A549 (cell line): ENCODE data around the gene FAM53C. TPM values are rescaled to one million over a fixed set of nuclear protein-coding genes. Genes with fewer than 3 reads are reported as not detected.
A peak's percentile ranks its signal among the peaks of the same experiment; 100 is the strongest.

Source experiments
- ATAC-seq, 2 experiments: fragments of 200-7000 bp in 1 of 2; fragments of >200 bp in 1 of 2; cut with Nextera tagmentation in 1 of 2; cut with Tn5 transposase in 1 of 2; 3 replicates each; pipeline versions ENCODE4 v1.8.0 to v1.9.1; 2018 to 2020; ENCODE audit warnings: mild to moderate bottlenecking in 1 of 2, moderate library complexity in 1 of 2
- CTCF ChIA-PET: fragments of 300-600 bp; sonication (Branson Sonifier 250); formaldehyde crosslinking; extraction: SDS; loops from one replicate; lab custom pipeline; 2021; ENCODE audit warnings: antibody characterized with exemption, inconsistent platforms; lab: Yijun Ruan, JAX
- POLR2A ChIA-PET: fragments of 350-600 bp; formaldehyde crosslinking; extraction: SDS; loops from one replicate; lab custom pipeline; 2021; ENCODE audit warnings: antibody characterized with exemption, inconsistent platforms; lab: Yijun Ruan, JAX
- DNase-seq, 2 experiments: peaks; one replicate each; pipeline versions ENCODE4 v3.0.0 to v3.0.0-alpha.2; 2011 to 2016; ENCODE audit warnings: low read depth in 1 of 2, low spot score in 1 of 2
- FAIRE-seq: peaks from 2 replicates; lab custom pipeline; 2011; peaks lifted over from hg19 to GRCh38; lab: Jason Lieb, UNC
- H3K27ac ChIP-seq, 2 experiments: fragments of >200 bp; sonication (Bioruptor Twin); formaldehyde crosslinking; 3 replicates each; pipeline ENCODE4 v1.5.1; 2016 to 2017
- H3K4me1 ChIP-seq: fragments of >200 bp; sonication (Bioruptor Twin); formaldehyde crosslinking; 3 replicates; pipeline ENCODE4 v1.6.1; 2016
- H3K4me2 ChIP-seq: fragments of >200 bp; sonication (Bioruptor Twin); formaldehyde crosslinking; 3 replicates; pipeline ENCODE4 v1.6.1; 2016
- H3K4me3 ChIP-seq: fragments of >200 bp; sonication (Bioruptor Twin); formaldehyde crosslinking; 3 replicates; pipeline ENCODE4 v1.5.1; 2016
- H3K9me3 ChIP-seq: fragments of >200 bp; sonication (Bioruptor Twin); formaldehyde crosslinking; 3 replicates; pipeline ENCODE4 v1.6.1; 2016
- ATOH8 ChIP-seq: fragments of 250-450 bp; sonication (Bioruptor Pico); IDR thresholded peaks from 2 replicates; pipeline ENCODE4 v1.5.0; 2020; ENCODE audit warnings: low read depth, mild to moderate bottlenecking, moderate library complexity
- BHLHE40 ChIP-seq: IDR thresholded peaks from 2 replicates; pipeline ENCODE4 v1.6.1; 2012; ENCODE audit warnings: low read depth, low read length, inconsistent platforms
- CEBPB ChIP-seq, 2 experiments: fragments of >200 bp in 1 of 2; sonication (Bioruptor Twin) in 1 of 2; formaldehyde crosslinking in 1 of 2; IDR thresholded peaks; 2 replicates each; pipeline ENCODE4 v1.6.1; 2012 to 2016
- CHD4 ChIP-seq: fragments of 200-600 bp; sonication (generic); IDR thresholded peaks from 2 replicates; pipeline ENCODE4 v1.6.1; 2016; ENCODE audit warnings: antibody characterized with exemption, mild to moderate bottlenecking, borderline replicate concordance
- ELK1 ChIP-seq: fragments of 150-350 bp; IDR thresholded peaks from 2 replicates; pipeline ENCODE4 v1.6.1; 2014; ENCODE audit warnings: low read depth, mild to moderate bottlenecking, low read length
- HDAC2 ChIP-seq: fragments of 200-600 bp; sonication (generic); IDR thresholded peaks from 2 replicates; pipeline ENCODE4 v1.6.1; 2016
- HES2 ChIP-seq: fragments of >200 bp; sonication (Bioruptor Twin); formaldehyde crosslinking; IDR thresholded peaks from 2 replicates; pipeline ENCODE4 v1.6.1; 2016
- HMGXB4 ChIP-seq: fragments of 250-450 bp; sonication (Bioruptor Pico); IDR thresholded peaks from 2 replicates; pipeline ENCODE4 v1.5.0; 2021; ENCODE audit warnings: mild to moderate bottlenecking, moderate library complexity, borderline replicate concordance
- JUNB ChIP-seq: fragments of >200 bp; sonication (Bioruptor Twin); formaldehyde crosslinking; IDR thresholded peaks from 2 replicates; pipeline ENCODE4 v1.6.1; 2016
- KDM5A ChIP-seq: fragments of 200-600 bp; sonication (generic); IDR thresholded peaks from 2 replicates; pipeline ENCODE4 v1.6.1; 2016; ENCODE audit warnings: antibody characterized with exemption, mild to moderate bottlenecking
- MAFK ChIP-seq: fragments of 450-650 bp; IDR thresholded peaks from 2 replicates; pipeline ENCODE4 v1.6.1; 2014; ENCODE audit not compliant: partially characterized antibody
- NFE2L2 ChIP-seq: fragments of 150-350 bp; conservative IDR thresholded peaks from 2 replicates; pipeline ENCODE4 v1.6.1; 2014; ENCODE audit warnings: low read length
- NR3C1 ChIP-seq: fragments of >200 bp; sonication (Bioruptor Twin); formaldehyde crosslinking; IDR thresholded peaks from 3 replicates; pipeline ENCODE4 v1.6.1; 2017
- PBX3 ChIP-seq: IDR thresholded peaks from 2 replicates; pipeline ENCODE4 v1.6.1; 2012
- PHF8 ChIP-seq: fragments of 200-600 bp; sonication (generic); IDR thresholded peaks from 2 replicates; pipeline ENCODE4 v1.6.1; 2016; ENCODE audit warnings: low read depth, mild to moderate bottlenecking, antibody characterized with exemption, moderate library complexity, borderline replicate concordance
- POLR2AphosphoS2 ChIP-seq: conservative IDR thresholded peaks from 2 replicates; pipeline ENCODE4 v1.6.1; 2012; ENCODE audit warnings: low read length, improper control_type of control experiment, inconsistent platforms
- RARB ChIP-seq: fragments of 250-450 bp; sonication (Bioruptor Pico); IDR thresholded peaks from 2 replicates; pipeline ENCODE4 v1.8.0; 2021; ENCODE audit warnings: mild to moderate bottlenecking, moderate library complexity
- RFX5 ChIP-seq: fragments of 450-650 bp; IDR thresholded peaks from 2 replicates; pipeline ENCODE4 v1.7.1; 2014; ENCODE audit warnings: antibody characterized with exemption, mild to moderate bottlenecking, moderate library complexity
- SREBF2 ChIP-seq: fragments of 450-650 bp; IDR thresholded peaks from 2 replicates; pipeline ENCODE4 v1.6.1; 2014; ENCODE audit warnings: mild to moderate bottlenecking, moderate library complexity
- TFCP2L1 ChIP-seq: fragments of 250-450 bp; sonication (Bioruptor Pico); IDR thresholded peaks from 2 replicates; pipeline ENCODE4 v1.5.0; 2021; ENCODE audit warnings: mild to moderate bottlenecking
- TP53 ChIP-seq: fragments of 250-450 bp; sonication (Bioruptor Pico); IDR thresholded peaks from 2 replicates; pipeline ENCODE4 v1.5.0; 2021; ENCODE audit warnings: mild to moderate bottlenecking, moderate library complexity
- ZNF302 ChIP-seq: fragments of 250-450 bp; sonication (Bioruptor Pico); IDR thresholded peaks from 2 replicates; pipeline ENCODE4 v1.9.0; 2021; ENCODE audit warnings: inconsistent platforms, mild to moderate bottlenecking, moderate library complexity
- ZSCAN20 ChIP-seq: fragments of 250-450 bp; sonication (Bioruptor Pico); IDR thresholded peaks from 2 replicates; pipeline ENCODE4 v1.8.0; 2022; ENCODE audit warnings: mild to moderate bottlenecking, moderate library complexity
- WGBS: methylation state at CpG from one replicate; pipeline ENCODE4 v1.1.6; 2017; ENCODE audit errors: missing lambda C conversion rate; 5-methylcytosine and 5-hydroxymethylcytosine counted together
- polyA plus RNA-seq, 4 experiments: library from polyadenylated mRNA; depleted of rRNA in 3 of 4; stranded (reverse); fragments of >200 nt; fragmentation: RNase III in 1 of 4; extraction: RNeasy Plus Mini Kit Qiagen cat#74134 plus additional on column Dnase treatment in 1 of 4; gene quantifications; 2 replicates in 3 of 4; 3 replicates in 1 of 4; pipeline ENCODE4 v1.2.3, GENCODE V29; 2011 to 2017

FAM53C gene
- polyA plus RNA-seq, 2 of the 4 experiments (the other 2 are of a cell fraction): 24.7 to 24.9 TPM

DNA sequence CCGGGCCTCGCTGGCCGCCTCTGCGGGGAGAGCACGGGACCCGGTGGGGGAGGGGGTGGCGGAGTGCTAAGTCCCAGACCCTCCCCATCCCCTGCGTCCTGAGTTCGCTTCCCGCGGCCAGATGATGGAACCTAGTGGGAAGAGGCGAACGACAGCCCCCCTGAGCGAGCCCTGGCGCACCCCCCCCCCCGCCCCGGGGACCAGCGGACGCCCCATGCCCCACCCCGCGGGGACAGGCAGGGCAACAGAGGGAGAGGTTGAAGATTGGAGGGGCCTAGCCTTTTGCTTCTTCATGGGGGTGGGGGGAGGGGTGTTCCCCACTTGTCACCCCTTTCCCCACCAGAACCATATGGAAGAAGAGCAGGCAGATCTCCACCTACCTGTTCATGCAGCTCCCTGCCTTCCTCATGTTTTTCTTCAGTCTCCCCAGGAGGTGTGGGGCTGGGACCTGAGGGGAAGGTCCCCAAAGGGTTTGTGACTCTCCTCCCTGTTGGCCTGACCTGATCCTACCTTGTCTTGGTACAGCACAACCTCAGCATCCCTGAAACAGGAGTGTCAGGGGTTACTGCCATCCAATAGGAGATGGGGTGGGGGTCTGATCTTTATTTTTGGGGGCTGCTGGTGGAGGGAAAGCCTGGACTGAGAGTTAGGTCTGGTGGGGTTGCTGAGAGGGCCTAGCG lies 485 bp downstream of the FAM53C start:
- H3K4me3 ChIP-seq: peak overlapping the region; percentile 82
- peak overlapping the region; percentile 96 for H3K4me2 ChIP-seq
- no peak for FAIRE-seq
- peak in 1 of 2 experiments; percentile 10; a peak in 5 of 6 replicates for ATAC-seq
- peaks cover 26% of the 10 kb centered on the region; the same call in 2 of the 3 replicates for H3K4me1 ChIP-seq
- H3K27ac ChIP-seq: peak overlapping the region; percentile 92 to 99
- POLR2A ChIA-PET: interaction anchor here (0.5 to 3.6 kb wide), 13 partner anchors 10 to 206 kb away, joined by 3 to 68 read pairs (median 4); partner anchors contain the start of genes BRD8, CDC23, EGR1 and ETF1
- no peak for DNase-seq
- WGBS: 5% methylated on average over 9 of the region's 22 CpGs
- TF ChIP-seq TFCP2L1 (CRISPR knock-in tag): no peak
- no peak for TF ChIP-seq HMGXB4
- no peak for TF ChIP-seq CEBPB (IDR thresholded peaks at IDR 0.05)
- TF ChIP-seq HDAC2: no peak
- CTCF ChIA-PET: interaction anchor here (0.8 to 13.3 kb wide), 2 partner anchors 14 to 115 kb away, joined by 3 to 197 read pairs; partner anchors contain the start of gene KDM3B
- no peaks in the 10 kb centered on the region for H3K9me3 ChIP-seq

- no peak for FAIRE-seq
- no peaks in the 10 kb centered on the region for H3K9me3 ChIP-seq
- TF ChIP-seq NFE2L2: no peak
- TF ChIP-seq PHF8: no peak
- no peak for TF ChIP-seq ZSCAN20 (CRISPR knock-in tag)
- no peak for TF ChIP-seq BHLHE40
- TF ChIP-seq CHD4: no peak
- no peak for TF ChIP-seq NR3C1
- TF ChIP-seq ELK1: no peak
- no peak for TF ChIP-seq MAFK
- TF ChIP-seq RARB (CRISPR knock-in tag): no peak
- no peak for TF ChIP-seq POLR2AphosphoS2
- no peak for TF ChIP-seq HES2
- no peak for TF ChIP-seq JUNB
- no peak for TF ChIP-seq ATOH8
- TF ChIP-seq SREBF2: no peak
- TF ChIP-seq TP53: no peak
- TF ChIP-seq ZNF302 (CRISPR knock-in tag): no peak
- no peak for TF ChIP-seq KDM5A
- no peak for TF ChIP-seq PBX3
- TF ChIP-seq RFX5: no peak
- TF ChIP-seq, all 56 proteins: peak for 0
- ATAC-seq (no peak), DNase-seq (no peak)
- WGBS: 85% methylated on average over 7 of the region's 7 CpGs
- Histone ChIP-seq H3K4me3 (peak overlapping the region; percentile 82), H3K4me2 (peak overlapping the region; percentile 96), H3K4me1 (peaks cover 26% of the 10 kb centered on the region; the same call in 2 of the 3 replicates), H3K27ac (peak overlapping the region; percentile 92 to 99)
- CTCF ChIA-PET: interaction anchor here (1.0 to 13.3 kb wide), 3 partner anchors 14 to 206 kb away, joined by 3 to 197 read pairs (median 4); partner anchors contain the start of gene KDM3B
- POLR2A ChIA-PET: interaction anchor here (1.3 to 3.6 kb wide), 3 partner anchors 10 to 125 kb away, joined by 3 to 68 read pairs (median 36); partner anchors contain the start of gene KDM3B
Measured at GRCh38 chr5:138339091-138339456, 1.0 kb downstream of the FAM53C start.
